ENCODE measurements around the gene ZFPM1. TPM values are rescaled to one million over a fixed set of nuclear protein-coding genes. Genes with fewer than 3 reads are reported as not detected.
A peak's percentile ranks its signal among the peaks of the same experiment; 100 is the strongest.

ZFPM1 gene
- total and polyA plus RNA-seq, 2 of the 8 experiments (the other 6 are each of a cell fraction or from before 2014, with no cell fraction given): 0.74 to 4.8 TPM

DNA sequence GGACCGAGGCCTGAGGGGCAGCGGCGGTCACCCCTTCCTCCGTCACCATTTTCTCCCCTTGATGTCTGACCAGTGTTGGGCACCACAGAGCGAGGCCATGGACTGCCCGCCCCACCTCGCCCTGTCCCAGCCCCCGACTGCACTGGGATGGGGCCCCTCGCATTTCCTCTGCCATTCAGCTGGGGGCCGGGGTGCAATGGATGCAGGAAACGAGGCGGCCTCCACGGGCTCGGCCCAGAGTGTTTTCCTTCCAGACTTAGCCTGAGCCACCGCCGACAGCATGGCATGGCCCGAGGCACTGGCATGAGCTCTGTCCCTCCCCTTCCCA is 72.5 kb downstream of the ZFPM1 start:
- Histone ChIP-seq H4K91ac (replicated peaks; ENCODE audit: insufficient read length, low read length) (no peak overlapping the region), H3K18ac (ENCODE audit: extremely low read depth, low read length) (no peak overlapping the region)
- 80% methylated on average over 16 of the region's 17 CpGs; no CpG with 5 or more reads in 1 of the 2 experiments for WGBS, 2 experiments (ENCODE audit: extremely low coverage in 1 of 2, insufficient coverage in 1 of 2, insufficient read length in 1 of 2, insufficient replicate concordance in 2 of 2, low coverage in 1 of 2, low lambda C conversion rate in 2 of 2, missing lambda C conversion rate in 1 of 2)
- TF ChIP-seq SIN3A (conservative IDR thresholded peaks at IDR 0.05 in 1 of 2, IDR thresholded peaks at IDR 0.05 in 1 of 2; ENCODE audit: low read depth in 1 of 2, low read length in 2 of 2) (no peak), EGR1 (IDR thresholded peaks at IDR 0.05; ENCODE audit: borderline replicate concordance, low read depth, low read length) (no peak), CBX8 (IDR thresholded peaks at IDR 0.05; ENCODE audit: borderline replicate concordance, low read depth, low read length) (no peak), HDAC2 (IDR thresholded peaks at IDR 0.05; ENCODE audit: borderline replicate concordance in 1 of 2, low read depth in 2 of 2, low read length in 2 of 2) (no peak), CEBPB (IDR thresholded peaks at IDR 0.05; ENCODE audit: low read depth, low read length) (no peak), SIX5 (IDR thresholded peaks at IDR 0.05; ENCODE audit: low read depth, low read length) (no peak), SP1 (IDR thresholded peaks at IDR 0.05; ENCODE audit: low read depth, low read length) (no peak), POU5F1 (IDR thresholded peaks at IDR 0.05; ENCODE audit: low read depth, low read length) (no peak), CREB1 (IDR thresholded peaks at IDR 0.05) (no peak), RNF2 (IDR thresholded peaks at IDR 0.05; ENCODE audit: borderline replicate concordance, low read depth, low read length, missing control alignments, poor library complexity, severe bottlenecking) (no peak)
- TF ChIP-seq, protein P1, sequence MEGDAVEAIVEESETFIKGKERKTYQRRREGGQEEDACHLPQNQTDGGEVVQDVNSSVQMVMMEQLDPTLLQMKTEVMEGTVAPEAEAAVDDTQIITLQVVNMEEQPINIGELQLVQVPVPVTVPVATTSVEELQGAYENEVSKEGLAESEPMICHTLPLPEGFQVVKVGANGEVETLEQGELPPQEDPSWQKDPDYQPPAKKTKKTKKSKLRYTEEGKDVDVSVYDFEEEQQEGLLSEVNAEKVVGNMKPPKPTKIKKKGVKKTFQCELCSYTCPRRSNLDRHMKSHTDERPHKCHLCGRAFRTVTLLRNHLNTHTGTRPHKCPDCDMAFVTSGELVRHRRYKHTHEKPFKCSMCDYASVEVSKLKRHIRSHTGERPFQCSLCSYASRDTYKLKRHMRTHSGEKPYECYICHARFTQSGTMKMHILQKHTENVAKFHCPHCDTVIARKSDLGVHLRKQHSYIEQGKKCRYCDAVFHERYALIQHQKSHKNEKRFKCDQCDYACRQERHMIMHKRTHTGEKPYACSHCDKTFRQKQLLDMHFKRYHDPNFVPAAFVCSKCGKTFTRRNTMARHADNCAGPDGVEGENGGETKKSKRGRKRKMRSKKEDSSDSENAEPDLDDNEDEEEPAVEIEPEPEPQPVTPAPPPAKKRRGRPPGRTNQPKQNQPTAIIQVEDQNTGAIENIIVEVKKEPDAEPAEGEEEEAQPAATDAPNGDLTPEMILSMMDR (IDR thresholded peaks at IDR 0.05; ENCODE audit: control extremely low read depth in 1 of 3, insufficient read depth in 1 of 3, low read depth in 1 of 3, low read length in 3 of 3): no peak

More for the DNA sequence above, 72.5 kb downstream of the ZFPM1 start:
- Histone ChIP-seq H2BK15ac (ENCODE audit: low read length) (no peak overlapping the region), H4K20me1 (replicated peaks in 1 of 2; ENCODE audit: control insufficient read depth in 1 of 2, insufficient read depth in 2 of 2, low read length in 2 of 2) (peaks cover 1 to 9% of the 10 kb centered on the region in 2 experiments), H3K9ac (replicated peaks in 1 of 4; ENCODE audit: extremely low read depth in 1 of 4, low read depth in 3 of 4, low read length in 3 of 4) (no peak overlapping the region), H4K5ac (ENCODE audit: insufficient read length, low read depth, low read length) (no peak overlapping the region), H3K4me3 (ENCODE audit: extremely low read depth in 1 of 4, insufficient read depth in 2 of 4, low read depth in 3 of 4, low read length in 4 of 4) (no peak overlapping the region), H3K56ac (replicated peaks; ENCODE audit: insufficient read length, low read depth, low read length) (no peak overlapping the region), H3K27ac (ENCODE audit: low read depth, low read length) (no peak overlapping the region), H2BK20ac (ENCODE audit: low read length) (no peak overlapping the region), H4K8ac (ENCODE audit: extremely low read depth, insufficient read depth, low read length) (no peak overlapping the region; the same call in 1 of the 2 replicates), H3K27me3 (replicated peaks in 1 of 4; ENCODE audit: control insufficient read depth in 3 of 4, extremely low read depth in 1 of 4, insufficient read depth in 3 of 4, low read length in 3 of 4) (no peaks in the 10 kb centered on the region), H2AFZ (ENCODE audit: low read length) (no peak overlapping the region), H2BK120ac (replicated peaks; ENCODE audit: low read depth, low read length) (no peak overlapping the region), H3K79me1 (ENCODE audit: low read depth, low read length) (no peaks in the 10 kb centered on the region), H2BK12ac (ENCODE audit: low read depth, low read length) (0 out of 2 replicates have a peak overlapping the region, but pooled peaks have one; percentile 9), H3K36me3 (ENCODE audit: control insufficient read depth in 2 of 4, insufficient read depth in 4 of 4, low read length in 3 of 4) (no peaks in the 10 kb centered on the region), H2AK5ac (ENCODE audit: low read depth, low read length) (no peak overlapping the region), H2BK5ac (ENCODE audit: low read depth, low read length) (0 out of 2 replicates have a peak overlapping the region, but pooled peaks have one; percentile 30), H3K9me3 (ENCODE audit: insufficient read depth in 2 of 2, low read depth in 1 of 2, low read length in 1 of 2) (no peaks in the 10 kb centered on the region), H3K23me2 (ENCODE audit: low read depth, low read length) (peaks cover 4% of the 10 kb centered on the region; the same call in 1 of the 2 replicates), H3K4ac (replicated peaks; ENCODE audit: insufficient read length, low read depth, low read length) (no peak overlapping the region), H3K23ac (ENCODE audit: insufficient read length) (no peak overlapping the region), H3K79me2 (ENCODE audit: control insufficient read depth in 1 of 2, insufficient read depth in 2 of 2, low read length in 2 of 2) (no peaks in the 10 kb centered on the region), H3K14ac (ENCODE audit: insufficient read length) (no peak overlapping the region), H3K4me2 (ENCODE audit: insufficient read depth in 1 of 2, low read depth in 2 of 2, low read length in 2 of 2) (no peak overlapping the region), H3K4me1 (replicated peaks in 1 of 4; ENCODE audit: control insufficient read depth in 3 of 4, insufficient read depth in 4 of 4, low read length in 3 of 4) (peaks cover 0 to 15% (median 7%) of the 10 kb centered on the region in 4 experiments; a peak in 5 of 7 replicates)
- no peak for DNase-seq (ENCODE audit: low read depth in 1 of 2, low spot score in 2 of 2)
- ChIA-PET CTCF (ENCODE audit: partially characterized antibody) (interaction anchor here (0.9 to 4.6 kb wide), 4 partner anchors 21 to 81 kb away, joined by 3 to 21 read pairs (median 6); no protein-coding TSS in a partner anchor), POLR2A (ENCODE audit: partially characterized antibody) (interaction anchor here (1.2 kb wide), 2 partner anchors 13 to 27 kb away, joined by 4 read pairs; no protein-coding TSS in a partner anchor)
- no peak for FAIRE-seq
